Loucy (cell line): Measurements from ENCODE around the gene SLFN12L.
"Not testable (repeated sequence)": the region's sequence is repeated elsewhere in the genome, so short reads cannot be mapped to it uniquely, and the experiment has no call there.

Experiments used
- H2AFZ ChIP-seq: fragments of 200-600 bp; sonication (generic); 2 replicates; pipeline ENCODE4 v1.6.0; 2016; ENCODE audit warnings: antibody characterized with exemption, mild to moderate bottlenecking, low read length, moderate library complexity
- H3F3A ChIP-seq: fragments of 200-600 bp; 2 replicates; pipeline ENCODE4 v1.6.0; 2016; ENCODE audit warnings: antibody characterized with exemption, low read depth, mild to moderate bottlenecking
- H3K27me3 ChIP-seq: fragments of 200-600 bp; sonication (generic); 2 replicates; pipeline ENCODE4 v1.6.1; 2014; ENCODE audit warnings: low read length, mild to moderate bottlenecking; ENCODE audit not compliant: insufficient read depth, poor library complexity, severe bottlenecking
- H3K36me3 ChIP-seq: fragments of 200-600 bp; sonication (generic); 2 replicates; pipeline ENCODE4 v1.6.1; 2016; ENCODE audit warnings: low read length; ENCODE audit not compliant: insufficient read depth
- H3K4me1 ChIP-seq: fragments of 200-600 bp; sonication (generic); 2 replicates; pipeline ENCODE4 v1.5.1; 2014; ENCODE audit warnings: low read length, mild to moderate bottlenecking; ENCODE audit not compliant: insufficient read depth, poor library complexity, severe bottlenecking
- H3K4me2 ChIP-seq: fragments of 200-600 bp; sonication (generic); 2 replicates; pipeline ENCODE4 v1.6.0; 2014; ENCODE audit warnings: antibody characterized with exemption, low read length, low read depth, mild to moderate bottlenecking; ENCODE audit not compliant: poor library complexity, severe bottlenecking
- H3K4me3 ChIP-seq: fragments of 200-600 bp; sonication (generic); 2 replicates; pipeline ENCODE4 v1.5.1; 2014; ENCODE audit warnings: low read length, mild to moderate bottlenecking, mixed read lengths; ENCODE audit not compliant: poor library complexity, severe bottlenecking
- H3K79me2 ChIP-seq: fragments of 200-600 bp; sonication (generic); 2 replicates; pipeline ENCODE4 v1.6.1; 2014; ENCODE audit warnings: low read length; ENCODE audit not compliant: insufficient read depth
- H3K9ac ChIP-seq: fragments of 200-600 bp; sonication (generic); 2 replicates; pipeline ENCODE4 v1.6.0; 2014; ENCODE audit warnings: mild to moderate bottlenecking, low read depth, low read length, moderate library complexity; ENCODE audit not compliant: poor library complexity, severe bottlenecking
- H3K9me2 ChIP-seq: fragments of 200-600 bp; sonication (generic); replicated peaks from 2 replicates; pipeline ENCODE4 v1.6.1; 2016; ENCODE audit warnings: low read depth, low read length, mixed read lengths
- H3K9me3 ChIP-seq: fragments of 200-600 bp; sonication (generic); 2 replicates; pipeline ENCODE4 v1.6.1; 2014; ENCODE audit warnings: mild to moderate bottlenecking, antibody characterized with exemption, low read length, low read depth; ENCODE audit not compliant: insufficient read depth
- H4K20me1 ChIP-seq: fragments of 200-600 bp; sonication (generic); 2 replicates; pipeline ENCODE4 v1.6.0; 2014; ENCODE audit warnings: antibody characterized with exemption, low read length, mild to moderate bottlenecking; ENCODE audit not compliant: insufficient read depth, poor library complexity, severe bottlenecking
- CTCF ChIP-seq: fragments of 200-600 bp; sonication (generic); conservative IDR thresholded peaks from 2 replicates; pipeline ENCODE4 v1.5.1; 2014; ENCODE audit warnings: mild to moderate bottlenecking, antibody characterized with exemption, low read length
- EZH2phosphoT487 ChIP-seq: fragments of 200-600 bp; IDR thresholded peaks from 2 replicates; pipeline ENCODE4 v1.6.1; 2018; ENCODE audit warnings: antibody characterized with exemption, mild to moderate bottlenecking, moderate library complexity, borderline replicate concordance

The SLFN12L gene

GRCh38 chr17:35515027-35515426, 22.5 kb downstream of the SLFN12L start:
- Histone ChIP-seq H4K20me1 (no peaks in the 10 kb centered on the region), H3K4me2 (no peak overlapping the region), H3K9ac (no peak overlapping the region), H3K4me1 (peaks cover 8% of the 10 kb centered on the region), H3K79me2 (no peaks in the 10 kb centered on the region), H3K36me3 (no peaks in the 10 kb centered on the region), H3K9me3 (no peaks in the 10 kb centered on the region), H2AFZ (no peak overlapping the region), H3K4me3 (no peak overlapping the region), H3K27me3 (no peaks in the 10 kb centered on the region), H3F3A (no peaks in the 10 kb centered on the region), H3K9me2 (no peaks in the 10 kb centered on the region)
- no peak for TF ChIP-seq EZH2phosphoT487
- TF ChIP-seq CTCF = no peak

- Histone ChIP-seq H3K27me3 (no peaks in the 10 kb centered on the region), H3F3A (no peaks in the 10 kb centered on the region), H3K79me2 (no peaks in the 10 kb centered on the region), H3K9me3 (no peaks in the 10 kb centered on the region), H2AFZ (no peak overlapping the region), H3K36me3 (no peaks in the 10 kb centered on the region), H4K20me1 (no peaks in the 10 kb centered on the region), H3K4me1 (peaks cover 3% of the 10 kb centered on the region), H3K4me2 (no peak overlapping the region), H3K9ac (no peak overlapping the region), H3K9me2 (no peaks in the 10 kb centered on the region), H3K4me3 (no peak overlapping the region)
- TF ChIP-seq EZH2phosphoT487 = no peak
- TF ChIP-seq CTCF = no peak
Observed at GRCh38 chr17:35514564-35514963, 22.9 kb downstream of the SLFN12L start.

GRCh38 chr17:35510052-35510451, 27.4 kb downstream of the SLFN12L start:
- no peaks in the 10 kb centered on the region for H3K4me1 ChIP-seq

GRCh38 chr17:35507714-35508113, 29.8 kb downstream of the SLFN12L start:
- H3K9me3 ChIP-seq, H3K9me2 ChIP-seq, H3K4me2 ChIP-seq, H3K27me3 ChIP-seq, H4K20me1 ChIP-seq, H3K4me3 ChIP-seq, H2AFZ ChIP-seq, H3K79me2 ChIP-seq, H3K9ac ChIP-seq, H3K4me1 ChIP-seq, H3F3A ChIP-seq, H3K36me3 ChIP-seq: not testable (repeated sequence)

More at GRCh38 chr17:35510052-35510451, 27.4 kb downstream of the SLFN12L start:
- H3K4me2 ChIP-seq = no peak overlapping the region
- H3K9me3 ChIP-seq = no peaks in the 10 kb centered on the region
- H3K27me3 ChIP-seq = no peaks in the 10 kb centered on the region
- no peak overlapping the region for H2AFZ ChIP-seq
- no peak for TF ChIP-seq CTCF
- no peak for TF ChIP-seq EZH2phosphoT487
- no peak overlapping the region for H3K4me3 ChIP-seq
- no peak overlapping the region for H3K9ac ChIP-seq
- no peaks in the 10 kb centered on the region for H4K20me1 ChIP-seq
- H3K79me2 ChIP-seq = no peaks in the 10 kb centered on the region
- no peaks in the 10 kb centered on the region for H3F3A ChIP-seq
- no peaks in the 10 kb centered on the region for H3K36me3 ChIP-seq
- no peaks in the 10 kb centered on the region for H3K9me2 ChIP-seq
